Activated CD4-positive, alpha-beta T cell treated with anti-CD3 and anti-CD28 coated beads, Interleukin-2, amount 10 ng/mL, durations not matched to agents 7 days and 5 days (primary cell): ENCODE results near the gene PGAM5. TPM values are rescaled to one million over a fixed set of nuclear protein-coding genes. Genes with fewer than 3 reads are reported as not detected.
A peak's percentile ranks its signal among the peaks of the same experiment; 100 is the strongest.

Experiments used
- CTCF ChIA-PET: fragments of 350-600 bp; sonication (Branson Sonifier 250); formaldehyde crosslinking; loops from one replicate; lab custom pipeline; 2021; ENCODE audit warnings: antibody characterized with exemption; lab: Charles Lee
- POLR2A ChIA-PET: fragments of 350-600 bp; sonication (Branson Sonifier 250); formaldehyde crosslinking; loops from one replicate; lab custom pipeline; 2021; ENCODE audit warnings: antibody characterized with exemption; lab: Charles Lee
- DNase-seq: peaks from one replicate; pipeline ENCODE4 v3.0.0-alpha.2; 2020
- H3K27ac Mint-ChIP-seq: one replicate; pipeline ENCODE4 v1.8.0; 2021; ENCODE audit warnings: mild to moderate bottlenecking, moderate library complexity, mixed read lengths
- H3K27me3 Mint-ChIP-seq: one replicate; pipeline ENCODE4 v1.8.0; 2021; ENCODE audit warnings: mixed read lengths
- H3K36me3 Mint-ChIP-seq: one replicate; pipeline ENCODE4 v1.8.0; 2021; ENCODE audit warnings: low read depth, mixed read lengths
- H3K4me1 Mint-ChIP-seq: one replicate; pipeline ENCODE4 v1.8.0; 2021; ENCODE audit warnings: mixed read lengths
- H3K4me3 Mint-ChIP-seq: one replicate; pipeline ENCODE4 v1.8.0; 2021; ENCODE audit warnings: mild to moderate bottlenecking, moderate library complexity, mixed read lengths
- H3K9me3 Mint-ChIP-seq: one replicate; pipeline ENCODE4 v1.8.0; 2021; ENCODE audit warnings: mixed read lengths
- total RNA-seq, 2 experiments: library from RNA; stranded (reverse); gene quantifications; one replicate each; pipeline ENCODE4 v1.2.3, GENCODE V29; 2021

PGAM5 gene
- total RNA-seq, 2 experiments from 2014 or later: 46.4 to 48.7 TPM

GRCh38 chr12:132717531-132718387 is 7.1 kb downstream of the PGAM5 start:
- Mint-ChIP-seq H3K4me1 (peaks cover 12% of the 10 kb centered on the region), H3K9me3 (no peaks in the 10 kb centered on the region), H3K27me3 (no peaks in the 10 kb centered on the region), H3K36me3 (peaks cover 36% of the 10 kb centered on the region), H3K27ac (no peak overlapping the region), H3K4me3 (no peak overlapping the region)
- POLR2A ChIA-PET: interaction anchor here (0.5 kb wide), 1 partner anchor 40 kb away, joined by 3 read pairs; no protein-coding TSS in a partner anchor
- DNase-seq: no peak
- CTCF ChIA-PET: interaction anchor here (1.1 kb wide), 1 partner anchor 26 kb away, joined by 3 read pairs; no protein-coding TSS in a partner anchor

GRCh38 chr12:132718644-132719043 is 8.0 kb downstream of the PGAM5 start:
- Mint-ChIP-seq H3K4me1 (peaks cover 5% of the 10 kb centered on the region), H3K9me3 (no peaks in the 10 kb centered on the region), H3K4me3 (no peak overlapping the region), H3K27ac (no peak overlapping the region), H3K36me3 (peaks cover 42% of the 10 kb centered on the region), H3K27me3 (no peaks in the 10 kb centered on the region)
- POLR2A ChIA-PET: interaction anchor here (0.6 kb wide), 1 partner anchor 12 kb away, joined by 3 read pairs; no protein-coding TSS in a partner anchor
- CTCF ChIA-PET: no interaction called here
- DNase-seq: no peak

GRCh38 chr12:132719141-132719953 is 8.7 kb downstream of the PGAM5 start:
- H3K4me1 Mint-ChIP-seq: peaks cover 3% of the 10 kb centered on the region
- peaks cover 46% of the 10 kb centered on the region for H3K36me3 Mint-ChIP-seq
- no peaks in the 10 kb centered on the region for H3K9me3 Mint-ChIP-seq
- ChIA-PET CTCF (no interaction called here), POLR2A (interaction anchor here (0.6 kb wide), 1 partner anchor 11 kb away, joined by 3 read pairs; no protein-coding TSS in a partner anchor)
- DNase-seq: no peak
- H3K27me3 Mint-ChIP-seq: no peaks in the 10 kb centered on the region
- H3K27ac Mint-ChIP-seq: no peak overlapping the region
- no peak overlapping the region for H3K4me3 Mint-ChIP-seq

- Mint-ChIP-seq H3K27ac (no peak overlapping the region), H3K4me3 (no peak overlapping the region), H3K27me3 (no peaks in the 10 kb centered on the region), H3K36me3 (peaks cover 46% of the 10 kb centered on the region), H3K4me1 (no peaks in the 10 kb centered on the region), H3K9me3 (no peaks in the 10 kb centered on the region)
- POLR2A ChIA-PET: no interaction called here
- no peak for DNase-seq
- CTCF ChIA-PET: no interaction called here
These were observed 9.3 kb downstream of the PGAM5 start for GRCh38 chr12:132719954-132720324.

- Mint-ChIP-seq H3K27ac (no peak overlapping the region), H3K4me1 (no peaks in the 10 kb centered on the region), H3K27me3 (no peaks in the 10 kb centered on the region), H3K4me3 (no peak overlapping the region), H3K9me3 (no peaks in the 10 kb centered on the region), H3K36me3 (peaks cover 54% of the 10 kb centered on the region)
- ChIA-PET POLR2A (no interaction called here), CTCF (no interaction called here)
- DNase-seq: no peak
These were observed 10.1 kb downstream of the PGAM5 start for GRCh38 chr12:132720606-132721345.

GRCh38 chr12:132723015-132723763 is 12.5 kb downstream of the PGAM5 start:
- H3K4me1 Mint-ChIP-seq: no peaks in the 10 kb centered on the region
- no peak overlapping the region for H3K27ac Mint-ChIP-seq
- ChIA-PET POLR2A (no interaction called here), CTCF (no interaction called here)
- H3K9me3 Mint-ChIP-seq: no peaks in the 10 kb centered on the region
- DNase-seq: no peak
- H3K4me3 Mint-ChIP-seq: no peak overlapping the region
- H3K36me3 Mint-ChIP-seq: peaks cover 67% of the 10 kb centered on the region
- no peaks in the 10 kb centered on the region for H3K27me3 Mint-ChIP-seq

GRCh38 chr12:132723764-132724140 is 13.1 kb downstream of the PGAM5 start:
- Mint-ChIP-seq H3K27me3 (no peaks in the 10 kb centered on the region), H3K27ac (no peak overlapping the region), H3K36me3 (peaks cover 70% of the 10 kb centered on the region), H3K9me3 (peaks cover 1% of the 10 kb centered on the region), H3K4me3 (no peak overlapping the region), H3K4me1 (peaks cover 1% of the 10 kb centered on the region)
- ChIA-PET POLR2A (no interaction called here), CTCF (no interaction called here)
- DNase-seq: no peak

GRCh38 chr12:132724506-132725241 is 14.0 kb downstream of the PGAM5 start:
- Mint-ChIP-seq H3K36me3 (peaks cover 68% of the 10 kb centered on the region), H3K27ac (no peak overlapping the region), H3K9me3 (peaks cover 2% of the 10 kb centered on the region), H3K4me1 (peaks cover 2% of the 10 kb centered on the region), H3K4me3 (no peak overlapping the region), H3K27me3 (no peaks in the 10 kb centered on the region)
- ChIA-PET CTCF (no interaction called here), POLR2A (no interaction called here)
- DNase-seq: no peak

GRCh38 chr12:132726386-132726785 is 15.7 kb downstream of the PGAM5 start:
- Mint-ChIP-seq H3K27ac (no peak overlapping the region), H3K4me1 (peaks cover 2% of the 10 kb centered on the region), H3K36me3 (peaks cover 78% of the 10 kb centered on the region), H3K4me3 (no peak overlapping the region), H3K27me3 (no peaks in the 10 kb centered on the region), H3K9me3 (peaks cover 4% of the 10 kb centered on the region)
- CTCF ChIA-PET: interaction anchor here (0.6 kb wide), 1 partner anchor 11 kb away, joined by 3 read pairs; no protein-coding TSS in a partner anchor
- no peak for DNase-seq
- POLR2A ChIA-PET: no interaction called here

GRCh38 chr12:132727091-132727794 is 16.6 kb downstream of the PGAM5 start:
- POLR2A ChIA-PET: no interaction called here
- CTCF ChIA-PET: no interaction called here
- H3K4me3 Mint-ChIP-seq: no peak overlapping the region
- peaks cover 4% of the 10 kb centered on the region for H3K9me3 Mint-ChIP-seq
- H3K27ac Mint-ChIP-seq: no peak overlapping the region
- H3K4me1 Mint-ChIP-seq: peaks cover 2% of the 10 kb centered on the region
- DNase-seq: no peak
- H3K36me3 Mint-ChIP-seq: peaks cover 82% of the 10 kb centered on the region
- H3K27me3 Mint-ChIP-seq: no peaks in the 10 kb centered on the region

- H3K27me3 Mint-ChIP-seq: no peaks in the 10 kb centered on the region
- ChIA-PET CTCF (no interaction called here), POLR2A (no interaction called here)
- H3K36me3 Mint-ChIP-seq: peaks cover 88% of the 10 kb centered on the region
- peak overlapping the region; percentile 25 for H3K27ac Mint-ChIP-seq
- no peak for DNase-seq
- peaks cover 4% of the 10 kb centered on the region for H3K9me3 Mint-ChIP-seq
- peaks cover 2% of the 10 kb centered on the region for H3K4me1 Mint-ChIP-seq
- peak overlapping the region; percentile 34 for H3K4me3 Mint-ChIP-seq
These were observed 17.9 kb downstream of the PGAM5 start for GRCh38 chr12:132728502-132728901.
